OCI-LY7 (cell line): ENCODE measurements around the gene RAB27A. TPM values are rescaled to one million over a fixed set of nuclear protein-coding genes. Genes with fewer than 3 reads are reported as not detected.

Experiments used
- BruUV-seq: library from RNA; stranded (reverse); fragments of 400-500 nt; replicated peaks from 2 replicates; lab custom pipeline; 2021; lab: Mats Ljungman, UMichigan
- CTCF ChIA-PET: fragments of 300-600 bp; sonication (Branson Sonifier 250); formaldehyde crosslinking; loops from one replicate; lab custom pipeline; 2022; ENCODE audit warnings: antibody characterized with exemption; ENCODE audit not compliant: unreplicated experiment; lab: Charles Lee
- POLR2A ChIA-PET: fragments of 300-600 bp; sonication (Branson Sonifier 250); formaldehyde crosslinking; loops from one replicate; lab custom pipeline; 2022; ENCODE audit warnings: antibody characterized with exemption; lab: Charles Lee
- DNase-seq: peaks from one replicate; pipeline ENCODE4 v3.0.0-alpha.2; 2015; ENCODE audit warnings: low spot score
- H2AFZ ChIP-seq: fragments of 200-600 bp; sonication (generic), shearing (Covaris generic); 2 replicates; pipeline ENCODE4 v1.6.1; 2014; ENCODE audit warnings: mild to moderate bottlenecking, antibody characterized with exemption, low read length, moderate library complexity
- H3K27ac ChIP-seq: fragments of 200-600 bp; sonication (generic); 2 replicates; pipeline ENCODE4 v1.5.1; 2014; ENCODE audit warnings: mixed run types, low read depth, mild to moderate bottlenecking, moderate library complexity, low read length, inconsistent platforms; ENCODE audit not compliant: poor library complexity, severe bottlenecking
- H3K36me3 ChIP-seq: fragments of 200-600 bp; sonication (generic); 2 replicates; pipeline ENCODE4 v1.6.1; 2014; ENCODE audit warnings: mild to moderate bottlenecking, antibody characterized with exemption, low read length, moderate library complexity, mixed read lengths; ENCODE audit not compliant: insufficient read depth
- H3K4me1 ChIP-seq: fragments of 200-600 bp; sonication (generic); 2 replicates; pipeline ENCODE4 v1.5.1; 2014; ENCODE audit warnings: mild to moderate bottlenecking, low read length; ENCODE audit not compliant: insufficient read depth, poor library complexity, severe bottlenecking
- H3K4me2 ChIP-seq: fragments of 200-600 bp; sonication (generic); 2 replicates; pipeline ENCODE4 v1.6.1; 2014; ENCODE audit warnings: mild to moderate bottlenecking, low read length
- H3K4me3 ChIP-seq: fragments of 200-600 bp; sonication (generic); 2 replicates; pipeline ENCODE4 v1.5.1; 2014; ENCODE audit warnings: mild to moderate bottlenecking, low read depth, low read length; ENCODE audit not compliant: poor library complexity, severe bottlenecking
- H3K79me2 ChIP-seq: fragments of 200-600 bp; sonication (generic); 2 replicates; pipeline ENCODE4 v1.6.1; 2016; ENCODE audit warnings: low read depth, mild to moderate bottlenecking, low read length, moderate library complexity, mixed read lengths; ENCODE audit not compliant: insufficient read depth
- H3K9me2 ChIP-seq: fragments of 200-600 bp; sonication (generic); 2 replicates; pipeline ENCODE4 v1.6.1; 2016; ENCODE audit warnings: mild to moderate bottlenecking, low read length, mixed read lengths; ENCODE audit not compliant: insufficient read depth
- H3K9me3 ChIP-seq: fragments of 200-600 bp; sonication (generic); 2 replicates; pipeline ENCODE4 v1.6.1; 2014; ENCODE audit warnings: mild to moderate bottlenecking, mixed run types, low read length, mixed read lengths
- H4K20me1 ChIP-seq: fragments of 200-600 bp; sonication (generic); 2 replicates; pipeline ENCODE4 v1.6.1; 2014; ENCODE audit warnings: mild to moderate bottlenecking, antibody characterized with exemption, low read length, moderate library complexity, mixed read lengths; ENCODE audit not compliant: insufficient read depth
- CTCF ChIP-seq: fragments of 200-600 bp; sonication (generic); conservative IDR thresholded peaks from 2 replicates; pipeline ENCODE4 v1.5.1; 2014; ENCODE audit warnings: mild to moderate bottlenecking, antibody characterized with exemption, low read length, moderate library complexity, mixed read lengths
- EZH2phosphoT487 ChIP-seq: fragments of 200-600 bp; sonication (generic); IDR thresholded peaks from 2 replicates; pipeline ENCODE4 v1.6.1; 2018; ENCODE audit warnings: low read depth, borderline replicate concordance, mild to moderate bottlenecking, mixed run types, antibody characterized with exemption, low read length, moderate library complexity, mixed read lengths
- intact Hi-C: fragments of 100-400 bp; cut with micrococcal nuclease; formaldehyde crosslinking; loops from one replicate; pipeline ENCODE4 v1.10.0; 2022; ENCODE audit not compliant: unreplicated experiment
- total RNA-seq, 2 experiments: library from RNA; depleted of rRNA in 1 of 2; stranded (reverse); fragments of >200 nt in 1 of 2; shearing (Covaris generic) in 1 of 2; gene quantifications; 2 replicates each; pipeline ENCODE4 v1.2.3, GENCODE V29; 2014 to 2022

Gene RAB27A
- total RNA-seq, 2 experiments from 2014 or later: 4.5 to 22.4 TPM

- POLR2A ChIA-PET: interaction anchor here (0.5 kb wide), 1 partner anchor 623 kb away, joined by 3 read pairs; no protein-coding TSS in a partner anchor
- Histone ChIP-seq H4K20me1 (no peaks in the 10 kb centered on the region), H3K9me2 (no peaks in the 10 kb centered on the region), H3K79me2 (no peaks in the 10 kb centered on the region), H3K4me3 (no peak overlapping the region), H3K36me3 (no peaks in the 10 kb centered on the region), H3K27ac (no peak overlapping the region), H3K4me2 (no peak overlapping the region), H2AFZ (no peak overlapping the region), H3K4me1 (peaks cover 22% of the 10 kb centered on the region), H3K9me3 (no peaks in the 10 kb centered on the region)
- no peak for DNase-seq
- intact Hi-C loops: no loop called here
- TF ChIP-seq CTCF (no peak), EZH2phosphoT487 (no peak)
- CTCF ChIA-PET: no interaction called here
- BruUV-seq: no TSS peak
Measured at GRCh38 chr15:55226127-55226526, 63.5 kb downstream of the RAB27A start.

- Histone ChIP-seq H4K20me1 (no peaks in the 10 kb centered on the region), H3K36me3 (no peaks in the 10 kb centered on the region), H3K9me2 (no peaks in the 10 kb centered on the region), H3K79me2 (no peaks in the 10 kb centered on the region), H3K4me2 (no peak overlapping the region), H3K4me3 (no peak overlapping the region), H2AFZ (no peak overlapping the region), H3K4me1 (peaks cover 26% of the 10 kb centered on the region), H3K9me3 (no peaks in the 10 kb centered on the region), H3K27ac (no peak overlapping the region)
- ChIA-PET CTCF (no interaction called here), POLR2A (no interaction called here)
- intact Hi-C loops: no loop called here
- DNase-seq: no peak
- no peak for TF ChIP-seq EZH2phosphoT487
- TF ChIP-seq CTCF: no peak
- no TSS peak for BruUV-seq
Measured at GRCh38 chr15:55224892-55225291, 64.7 kb downstream of the RAB27A start.

- H2AFZ ChIP-seq: peak overlapping the region; percentile 66; the same call in 1 of the 2 replicates
- peak overlapping the region; percentile 67 for H3K4me2 ChIP-seq
- H3K36me3 ChIP-seq: no peaks in the 10 kb centered on the region
- H3K9me2 ChIP-seq: no peaks in the 10 kb centered on the region
- DNase-seq: peak; percentile 61
- H4K20me1 ChIP-seq: no peaks in the 10 kb centered on the region
- intact Hi-C loops: no loop called here
- no peaks in the 10 kb centered on the region for H3K79me2 ChIP-seq
- no peaks in the 10 kb centered on the region for H3K9me3 ChIP-seq
- POLR2A ChIA-PET: interaction anchor here (0.6 kb wide), 1 partner anchor 64 kb away, joined by 6 read pairs; no protein-coding TSS in a partner anchor
- no TSS peak for BruUV-seq
- no peak for TF ChIP-seq EZH2phosphoT487
- TF ChIP-seq CTCF: no peak
- CTCF ChIA-PET: no interaction called here
- peaks cover 34% of the 10 kb centered on the region for H3K4me1 ChIP-seq
- peak overlapping the region; percentile 23 for H3K4me3 ChIP-seq
- peak overlapping the region; percentile 17 for H3K27ac ChIP-seq
Measured at GRCh38 chr15:55222588-55222987, 67.0 kb downstream of the RAB27A start.
